Measurements from ENCODE around the gene FNDC3B. TPM values are rescaled to one million over a fixed set of nuclear protein-coding genes. Genes with fewer than 3 reads are reported as not detected.

Gene FNDC3B
- total and polyA plus RNA-seq, 2 of the 8 experiments (the other 6 are each of a cell fraction or from before 2014, with no cell fraction given), result 14.1 to 44.4 TPM

DNA sequence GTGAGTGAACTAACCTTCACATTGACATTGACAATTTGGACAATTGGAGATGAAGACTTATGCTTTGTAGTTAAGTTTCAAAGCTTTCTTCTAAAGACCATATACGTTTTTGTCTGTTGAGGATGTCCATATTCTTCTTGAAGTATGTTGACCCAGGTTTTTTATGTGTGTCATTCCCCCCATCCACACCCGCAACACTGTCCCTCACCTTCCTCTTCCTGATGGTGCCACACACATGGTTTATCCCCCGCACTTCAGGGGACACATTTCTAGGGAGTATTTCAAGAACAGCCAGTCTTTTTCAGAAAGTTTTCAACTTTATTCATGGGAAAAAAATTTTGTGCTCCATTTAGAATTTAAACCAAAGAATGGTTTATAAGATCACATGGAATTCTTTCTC lies 303.7 kb downstream of the FNDC3B start:
- Histone ChIP-seq H3K79me1 (ENCODE audit: low read depth, low read length) (no peaks in the 10 kb centered on the region), H4K91ac (replicated peaks; ENCODE audit: insufficient read length, low read length) (no peak overlapping the region), H3K14ac (ENCODE audit: insufficient read length) (no peak overlapping the region), H2BK20ac (ENCODE audit: low read length) (no peak overlapping the region), H2BK120ac (replicated peaks; ENCODE audit: low read depth, low read length) (no peak overlapping the region), H3K36me3 (ENCODE audit: control insufficient read depth in 2 of 4, insufficient read depth in 4 of 4, low read length in 3 of 4) (peaks cover 6 to 49% (median 31%) of the 10 kb centered on the region in 4 experiments; a peak in 7 of 8 replicates), H3K27me3 (replicated peaks in 1 of 4; ENCODE audit: control insufficient read depth in 3 of 4, extremely low read depth in 1 of 4, insufficient read depth in 3 of 4, low read length in 3 of 4) (no peaks in the 10 kb centered on the region), H4K20me1 (replicated peaks in 1 of 2; ENCODE audit: control insufficient read depth in 1 of 2, insufficient read depth in 2 of 2, low read length in 2 of 2) (peaks cover 0 to 3% of the 10 kb centered on the region in 2 experiments), H3K56ac (replicated peaks; ENCODE audit: insufficient read length, low read depth, low read length) (no peak overlapping the region), H3K9me3 (ENCODE audit: insufficient read depth in 2 of 2, low read depth in 1 of 2, low read length in 1 of 2) (no peaks in the 10 kb centered on the region), H3K23me2 (ENCODE audit: low read depth, low read length) (no peaks in the 10 kb centered on the region), H2AK5ac (ENCODE audit: low read depth, low read length) (no peak overlapping the region), H3K4me1 (replicated peaks in 1 of 4; ENCODE audit: control insufficient read depth in 3 of 4, insufficient read depth in 4 of 4, low read length in 3 of 4) (no peaks in the 10 kb centered on the region), H3K4ac (replicated peaks; ENCODE audit: insufficient read length, low read depth, low read length) (no peak overlapping the region), H2BK5ac (ENCODE audit: low read depth, low read length) (no peak overlapping the region), H3K4me2 (ENCODE audit: insufficient read depth in 1 of 2, low read depth in 2 of 2, low read length in 2 of 2) (no peak overlapping the region), H3K23ac (ENCODE audit: insufficient read length) (no peak overlapping the region), H3K4me3 (ENCODE audit: extremely low read depth in 1 of 4, insufficient read depth in 2 of 4, low read depth in 3 of 4, low read length in 4 of 4) (no peak overlapping the region), H3K79me2 (ENCODE audit: control insufficient read depth in 1 of 2, insufficient read depth in 2 of 2, low read length in 2 of 2) (no peaks in the 10 kb centered on the region), H4K8ac (ENCODE audit: extremely low read depth, insufficient read depth, low read length) (no peak overlapping the region), H3K9ac (replicated peaks in 1 of 4; ENCODE audit: extremely low read depth in 1 of 4, low read depth in 3 of 4, low read length in 3 of 4) (no peak overlapping the region), H2AFZ (ENCODE audit: low read length) (no peak overlapping the region), H3K18ac (ENCODE audit: extremely low read depth, low read length) (no peak overlapping the region), H2BK12ac (ENCODE audit: low read depth, low read length) (no peak overlapping the region), H4K5ac (ENCODE audit: insufficient read length, low read depth, low read length) (no peak overlapping the region), H3K27ac (ENCODE audit: low read depth, low read length) (no peak overlapping the region), H2BK15ac (ENCODE audit: low read length) (no peak overlapping the region)
- CTCF ChIA-PET (ENCODE audit: partially characterized antibody), result interaction anchor here (1.8 to 2.8 kb wide), 3 partner anchors 11 to 566 kb away, joined by 3 to 26 read pairs (median 4); no protein-coding TSS in a partner anchor
- 88% methylated on average over 3 of the region's 3 CpGs; no CpG with 5 or more reads in 1 of the 2 experiments for WGBS, 2 experiments (ENCODE audit: extremely low coverage in 1 of 2, insufficient coverage in 1 of 2, insufficient read length in 1 of 2, insufficient replicate concordance in 2 of 2, low coverage in 1 of 2, low lambda C conversion rate in 2 of 2, missing lambda C conversion rate in 1 of 2)
- no peak for FAIRE-seq
- POLR2A ChIA-PET (ENCODE audit: partially characterized antibody), result no interaction called here
- DNase-seq (ENCODE audit: low read depth in 1 of 2, low spot score in 2 of 2), result no peak
- no peak for TF ChIP-seq CTBP2 (IDR thresholded peaks at IDR 0.05; ENCODE audit: borderline replicate concordance, insufficient read depth, insufficient read length, low read length)
- TF ChIP-seq JUN (IDR thresholded peaks at IDR 0.05; ENCODE audit: low read depth, low read length), result no peak
- no peak for TF ChIP-seq NANOG (IDR thresholded peaks at IDR 0.05; ENCODE audit: insufficient read depth, low read depth, low read length, poor library complexity, severe bottlenecking)
- TF ChIP-seq RNF2 (IDR thresholded peaks at IDR 0.05; ENCODE audit: borderline replicate concordance, low read depth, low read length, missing control alignments, poor library complexity, severe bottlenecking), result no peak
- TF ChIP-seq NRF1 (IDR thresholded peaks at IDR 0.05; ENCODE audit: low read depth, low read length), result no peak
- TF ChIP-seq CHD2 (IDR thresholded peaks at IDR 0.05; ENCODE audit: low read length), result no peak
- TF ChIP-seq FOSL1 (IDR thresholded peaks at IDR 0.05; ENCODE audit: insufficient read depth, low read depth, low read length), result no peak
- TF ChIP-seq, protein P1, sequence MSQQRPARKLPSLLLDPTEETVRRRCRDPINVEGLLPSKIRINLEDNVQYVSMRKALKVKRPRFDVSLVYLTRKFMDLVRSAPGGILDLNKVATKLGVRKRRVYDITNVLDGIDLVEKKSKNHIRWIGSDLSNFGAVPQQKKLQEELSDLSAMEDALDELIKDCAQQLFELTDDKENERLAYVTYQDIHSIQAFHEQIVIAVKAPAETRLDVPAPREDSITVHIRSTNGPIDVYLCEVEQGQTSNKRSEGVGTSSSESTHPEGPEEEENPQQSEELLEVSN (IDR thresholded peaks at IDR 0.05), result no peak
- no peak for TF ChIP-seq ASH2L (IDR thresholded peaks at IDR 0.05; ENCODE audit: low read length)
- TF ChIP-seq SIN3A (conservative IDR thresholded peaks at IDR 0.05 in 1 of 2, IDR thresholded peaks at IDR 0.05 in 1 of 2; ENCODE audit: low read depth in 1 of 2, low read length in 2 of 2), result no peak
